OCI-LY3 (cell line): ENCODE measurements around the gene PPP1R9A.

ENCODE experiments used
- H2AFZ ChIP-seq: fragments of 200-600, 300-600 bp; shearing (Covaris generic); 2 replicates; pipeline ENCODE4 v1.6.0; 2014; ENCODE audit warnings: antibody characterized with exemption, low read depth, low read length
- H3K27ac ChIP-seq: fragments of 200-600, 300-600 bp; sonication (generic); 2 replicates; pipeline ENCODE4 v1.5.1; 2014; ENCODE audit warnings: mild to moderate bottlenecking, low read length, moderate library complexity, mixed read lengths
- H3K27me3 ChIP-seq: fragments of 200-600, 300-600 bp; sonication (generic); 2 replicates; pipeline ENCODE4 v1.6.1; 2014; ENCODE audit warnings: low read depth, low read length, mixed read lengths
- H3K36me3 ChIP-seq: fragments of 200-600, 300-600 bp; sonication (generic); replicated peaks from 2 replicates; pipeline ENCODE3; 2014; ENCODE audit warnings: low read depth, low read length, mixed read lengths
- H3K4me1 ChIP-seq: fragments of 300-600, 200-600 bp; sonication (generic); 2 replicates; pipeline ENCODE4 v1.6.1; 2014; ENCODE audit warnings: low read length, mixed read lengths
- H3K4me2 ChIP-seq: fragments of 200-600, 300-600 bp; sonication (generic); 2 replicates; pipeline ENCODE4 v1.6.1; 2014; ENCODE audit warnings: low read length, mixed read lengths
- H3K4me3 ChIP-seq: fragments of 300-600, 200-600 bp; sonication (generic); 2 replicates; pipeline ENCODE4 v1.5.1; 2014; ENCODE audit warnings: antibody characterized with exemption, mild to moderate bottlenecking, low read length, moderate library complexity
- H3K79me2 ChIP-seq: fragments of 300-600, 200-600 bp; shearing (Covaris generic); 2 replicates; pipeline ENCODE4 v1.6.1; 2014; ENCODE audit warnings: mild to moderate bottlenecking, low read length, mixed read lengths
- H3K9ac ChIP-seq: fragments of 300-600, 200-600 bp; shearing (Covaris generic); 2 replicates; pipeline ENCODE4 v1.6.0; 2014; ENCODE audit warnings: mild to moderate bottlenecking, low read length, moderate library complexity
- H3K9me3 ChIP-seq: fragments of 200-600, 300-600 bp; shearing (Covaris generic); 2 replicates; pipeline ENCODE4 v1.6.1; 2014; ENCODE audit warnings: low read length, mixed read lengths; ENCODE audit not compliant: insufficient read depth
- H4K20me1 ChIP-seq: fragments of 200-600, 300-600 bp; sonication (generic); 2 replicates; pipeline ENCODE4 v1.6.1; 2016; ENCODE audit warnings: low read length, mixed read lengths; ENCODE audit not compliant: insufficient read depth
- CTCF ChIP-seq: fragments of 200-600, 300-600 bp; sonication (generic); IDR thresholded peaks from 2 replicates; pipeline ENCODE4 v1.5.1; 2014; ENCODE audit warnings: antibody characterized with exemption, low read length, low read depth
- EZH2phosphoT487 ChIP-seq: fragments of 200-600 bp; shearing (Covaris generic); IDR thresholded peaks from 2 replicates; pipeline ENCODE4 v1.6.1; 2018; ENCODE audit warnings: antibody characterized with exemption, mixed run types, low read depth

PPP1R9A gene

GRCh38 chr7:94973844-94974243 is 66.5 kb downstream of the PPP1R9A start:
- Histone ChIP-seq H4K20me1 (no peaks in the 10 kb centered on the region), H3K9ac (no peak overlapping the region), H3K4me1 (peaks cover 6% of the 10 kb centered on the region), H3K36me3 (no peaks in the 10 kb centered on the region), H3K79me2 (no peaks in the 10 kb centered on the region), H3K4me2 (no peak overlapping the region), H3K4me3 (no peak overlapping the region), H3K9me3 (no peaks in the 10 kb centered on the region), H3K27me3 (no peaks in the 10 kb centered on the region), H3K27ac (no peak overlapping the region), H2AFZ (no peak overlapping the region)
- TF ChIP-seq CTCF (no peak), EZH2phosphoT487 (no peak)

GRCh38 chr7:94974423-94974822 is 67.0 kb downstream of the PPP1R9A start:
- no peak for TF ChIP-seq EZH2phosphoT487
- no peak for TF ChIP-seq CTCF
- Histone ChIP-seq H3K27me3 (no peaks in the 10 kb centered on the region), H4K20me1 (no peaks in the 10 kb centered on the region), H3K9me3 (no peaks in the 10 kb centered on the region), H3K4me1 (peaks cover 6% of the 10 kb centered on the region), H3K4me3 (no peak overlapping the region), H3K9ac (no peak overlapping the region), H3K79me2 (no peaks in the 10 kb centered on the region), H2AFZ (no peak overlapping the region), H3K4me2 (no peak overlapping the region), H3K36me3 (no peaks in the 10 kb centered on the region), H3K27ac (no peak overlapping the region)

- no peak overlapping the region for H2AFZ ChIP-seq
- no peak overlapping the region for H3K27ac ChIP-seq
- H3K36me3 ChIP-seq = no peaks in the 10 kb centered on the region
- H3K9ac ChIP-seq = no peak overlapping the region
- H4K20me1 ChIP-seq = no peaks in the 10 kb centered on the region
- H3K4me1 ChIP-seq = peaks cover 6% of the 10 kb centered on the region
- no peak overlapping the region for H3K4me2 ChIP-seq
- no peak for TF ChIP-seq CTCF
- TF ChIP-seq EZH2phosphoT487 = no peak
- no peaks in the 10 kb centered on the region for H3K27me3 ChIP-seq
- no peaks in the 10 kb centered on the region for H3K79me2 ChIP-seq
- no peaks in the 10 kb centered on the region for H3K9me3 ChIP-seq
- no peak overlapping the region for H3K4me3 ChIP-seq
Observed at GRCh38 chr7:94975336-94975735, 67.9 kb downstream of the PPP1R9A start.

GRCh38 chr7:94980418-94981142 is 73.2 kb downstream of the PPP1R9A start:
- Histone ChIP-seq H3K9me3 (no peaks in the 10 kb centered on the region), H2AFZ (no peak overlapping the region), H3K4me1 (peaks cover 4% of the 10 kb centered on the region), H3K36me3 (no peaks in the 10 kb centered on the region), H4K20me1 (no peaks in the 10 kb centered on the region), H3K79me2 (no peaks in the 10 kb centered on the region), H3K9ac (no peak overlapping the region), H3K27ac (no peak overlapping the region), H3K4me3 (no peak overlapping the region), H3K4me2 (no peak overlapping the region), H3K27me3 (no peaks in the 10 kb centered on the region)
- TF ChIP-seq CTCF (no peak), EZH2phosphoT487 (no peak)
